Stomach (tissue), 4 donors: ENCODE measurements around the gene SPO11.

ENCODE experiments used
- POLR2A ChIP-seq, 4 donors: fragments of 450-650 bp; IDR thresholded peaks; one replicate each; pipeline ENCODE4 v1.6.1; 2016; ENCODE audit warnings: antibody characterized with exemption in 4 of 4, control low read depth in 2 of 4, mild to moderate bottlenecking in 1 of 4, moderate library complexity in 1 of 4
- POLR2AphosphoS5 ChIP-seq, 3 donors: sonication (generic); formaldehyde crosslinking; IDR thresholded peaks; one replicate each; pipeline ENCODE4 v1.6.1; 2016; ENCODE audit warnings: antibody characterized with exemption in 3 of 3
- TF ChIP-seq, protein P1 (sequence below), 7 experiments: fragments of 450-650 bp in 4 of 7; fragments of 200-600 bp in 3 of 7; sonication (generic) in 3 of 7; IDR thresholded peaks; one replicate each; pipeline ENCODE4 v1.5.1; 2016 to 2019; ENCODE audit warnings: antibody characterized with exemption in 7 of 7, control low read depth in 2 of 7, mild to moderate bottlenecking in 1 of 7

DNA sequence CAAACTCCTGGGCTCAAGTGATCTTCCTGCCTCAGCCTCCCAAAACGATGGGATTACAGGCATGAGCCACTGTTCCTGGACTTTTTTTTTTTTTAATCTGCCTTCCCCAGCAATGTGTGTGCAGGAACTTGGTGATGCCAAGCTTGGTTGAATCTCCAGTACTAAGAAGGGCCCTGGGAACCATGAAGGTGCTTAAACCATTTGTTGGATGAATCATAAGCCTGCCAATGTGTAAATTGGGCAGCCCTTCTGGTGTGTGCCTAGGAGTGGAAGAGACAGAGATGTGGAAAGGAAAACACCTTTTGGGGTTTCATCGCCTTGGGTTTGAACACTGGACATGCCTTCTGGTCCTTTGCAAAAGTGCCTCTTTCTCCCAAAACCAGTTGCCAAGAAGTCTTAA lies 7.1 kb upstream of the SPO11 start:
- TF ChIP-seq POLR2A (IDR thresholded peaks at IDR 0.05) = no peak
- TF ChIP-seq, protein P1, sequence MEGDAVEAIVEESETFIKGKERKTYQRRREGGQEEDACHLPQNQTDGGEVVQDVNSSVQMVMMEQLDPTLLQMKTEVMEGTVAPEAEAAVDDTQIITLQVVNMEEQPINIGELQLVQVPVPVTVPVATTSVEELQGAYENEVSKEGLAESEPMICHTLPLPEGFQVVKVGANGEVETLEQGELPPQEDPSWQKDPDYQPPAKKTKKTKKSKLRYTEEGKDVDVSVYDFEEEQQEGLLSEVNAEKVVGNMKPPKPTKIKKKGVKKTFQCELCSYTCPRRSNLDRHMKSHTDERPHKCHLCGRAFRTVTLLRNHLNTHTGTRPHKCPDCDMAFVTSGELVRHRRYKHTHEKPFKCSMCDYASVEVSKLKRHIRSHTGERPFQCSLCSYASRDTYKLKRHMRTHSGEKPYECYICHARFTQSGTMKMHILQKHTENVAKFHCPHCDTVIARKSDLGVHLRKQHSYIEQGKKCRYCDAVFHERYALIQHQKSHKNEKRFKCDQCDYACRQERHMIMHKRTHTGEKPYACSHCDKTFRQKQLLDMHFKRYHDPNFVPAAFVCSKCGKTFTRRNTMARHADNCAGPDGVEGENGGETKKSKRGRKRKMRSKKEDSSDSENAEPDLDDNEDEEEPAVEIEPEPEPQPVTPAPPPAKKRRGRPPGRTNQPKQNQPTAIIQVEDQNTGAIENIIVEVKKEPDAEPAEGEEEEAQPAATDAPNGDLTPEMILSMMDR (IDR thresholded peaks at IDR 0.05) = no peak
- no peak for TF ChIP-seq POLR2AphosphoS5 (IDR thresholded peaks at IDR 0.05)
